Measurements from ENCODE around the gene OR5AC2.

The OR5AC2 gene

GRCh38 chr3:98086873-98087272 is at the start of gene OR5AC2:
TSS of gene OR5AC2 (plus strand) at chr3:98087173. CDS start at chr3:98087173, 0 bp downstream.
- in situ Hi-C loops (cut with MboI; ENCODE audit: low pct_unique_long_range_greater_than_20kb, low sequenced_read_pairs) = no loop called here
- no peak for DNase-seq

DNA sequence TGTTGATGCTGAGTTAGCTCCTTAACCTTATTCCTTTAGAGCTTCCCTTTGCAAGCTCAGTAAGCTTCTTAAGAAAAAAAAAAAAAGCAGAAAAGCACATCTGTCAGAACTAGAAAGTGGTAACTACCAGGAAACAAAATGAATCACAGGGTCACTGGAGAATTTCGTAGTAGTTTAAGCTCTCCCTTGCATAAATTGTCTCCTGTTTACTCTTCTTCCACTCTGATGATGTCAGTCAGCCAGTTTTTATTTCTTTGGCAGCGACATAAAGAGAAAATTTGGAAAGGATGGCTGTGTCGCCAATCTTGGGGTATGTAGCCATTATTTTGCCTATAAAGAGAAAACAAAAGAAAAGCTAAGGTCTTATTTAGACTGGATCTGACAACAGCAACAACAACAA is 48.7 kb upstream of the OR5AC2 start:
- no peak for DNase-seq
- in situ Hi-C loops (cut with MboI; ENCODE audit: low pct_unique_long_range_greater_than_20kb, low sequenced_read_pairs) = loop anchor here (25.0 kb wide), 1 partner anchor 299 kb away; no protein-coding TSS in a partner anchor

DNA sequence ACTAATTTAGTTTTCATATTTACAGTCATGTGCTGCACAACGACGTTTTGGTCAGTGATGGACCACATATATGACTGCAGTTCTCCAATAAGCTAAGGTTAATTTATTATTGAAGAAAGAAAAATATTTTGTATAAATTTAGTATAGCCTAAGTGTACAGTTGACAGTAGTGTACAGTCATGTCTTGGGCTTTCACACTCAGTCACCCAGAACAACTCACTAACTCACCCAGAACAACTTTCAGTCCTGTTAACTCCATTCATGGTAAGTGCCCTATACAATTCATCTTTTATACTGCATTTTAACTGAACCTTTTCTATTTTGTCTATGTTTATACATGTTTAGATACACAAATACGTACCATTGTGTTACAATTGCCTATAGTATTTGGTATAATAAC is 48.1 kb upstream of the OR5AC2 start:
- DNase-seq = no peak
- in situ Hi-C loops (cut with MboI; ENCODE audit: low pct_unique_long_range_greater_than_20kb, low sequenced_read_pairs) = loop anchor here (25.0 kb wide), 1 partner anchor 298 kb away; no protein-coding TSS in a partner anchor

DNA sequence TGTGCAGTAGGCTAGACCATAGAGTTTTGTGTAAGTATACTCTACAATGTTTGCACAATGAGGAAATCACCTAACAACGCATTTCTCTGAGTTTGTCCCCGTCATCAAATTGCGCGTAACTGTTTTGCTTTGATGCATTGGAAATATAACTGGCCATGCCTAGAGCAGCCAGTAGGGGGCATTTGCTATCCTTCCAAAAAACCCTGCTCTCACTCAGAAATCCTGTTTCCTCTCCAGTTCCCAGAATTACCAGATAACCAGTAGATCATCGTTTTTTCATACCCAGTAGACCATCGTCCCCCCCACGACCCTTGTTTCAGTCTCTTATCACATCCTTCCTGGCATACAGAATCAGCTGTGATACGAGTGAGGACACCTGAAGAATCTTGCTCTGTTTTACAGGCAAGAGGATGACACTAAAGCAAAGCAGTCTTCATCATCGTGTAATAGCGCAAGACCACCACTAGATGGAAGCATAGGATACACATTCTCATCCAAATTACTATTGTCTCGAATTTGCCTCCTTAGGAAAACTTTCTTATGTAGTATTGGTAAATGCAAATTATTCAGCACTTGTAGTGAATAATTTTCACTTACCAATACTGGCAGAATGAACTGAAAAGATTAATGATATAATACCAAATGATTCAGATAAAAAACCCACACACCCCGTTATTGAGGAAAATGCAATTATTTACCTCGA is 47.5 kb upstream of the OR5AC2 start:
- DNase-seq = peak; percentile 95
- in situ Hi-C loops (cut with MboI; ENCODE audit: low pct_unique_long_range_greater_than_20kb, low sequenced_read_pairs) = loop anchor here (25.0 kb wide), 1 partner anchor 298 kb away; no protein-coding TSS in a partner anchor

GRCh38 chr3:98041350-98041749 is 45.6 kb upstream of the OR5AC2 start:
- no peak for DNase-seq
- in situ Hi-C loops (cut with MboI; ENCODE audit: low pct_unique_long_range_greater_than_20kb, low sequenced_read_pairs) = loop anchor here (25.0 kb wide), 1 partner anchor 296 kb away; no protein-coding TSS in a partner anchor

GRCh38 chr3:98048586-98048985 is 38.4 kb upstream of the OR5AC2 start:
- DNase-seq = no peak
- in situ Hi-C loops (cut with MboI; ENCODE audit: low pct_unique_long_range_greater_than_20kb, low sequenced_read_pairs) = loop anchor here (25.0 kb wide), 1 partner anchor 289 kb away; no protein-coding TSS in a partner anchor

DNA sequence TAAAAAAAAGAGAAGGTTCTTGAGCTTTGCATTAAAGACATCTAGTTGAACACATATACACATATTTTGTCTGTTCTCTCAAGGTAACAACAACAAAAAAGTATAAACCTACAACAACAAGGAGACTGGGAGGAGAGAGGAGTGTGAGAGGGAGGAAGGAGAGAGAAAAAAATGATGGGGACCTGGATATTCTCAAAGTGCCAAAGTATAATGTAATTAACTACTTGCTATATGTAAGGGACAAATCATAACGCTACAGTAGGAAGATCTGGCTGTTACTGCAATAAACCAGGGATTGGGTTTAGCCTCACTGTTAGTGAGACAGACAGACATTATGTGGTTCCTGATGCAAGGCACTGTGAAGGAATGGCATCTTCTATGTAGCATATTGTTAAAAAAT is 37.7 kb upstream of the OR5AC2 start:
- in situ Hi-C loops (cut with MboI; ENCODE audit: low pct_unique_long_range_greater_than_20kb, low sequenced_read_pairs) = loop anchor here (25.0 kb wide), 1 partner anchor 288 kb away; no protein-coding TSS in a partner anchor
- DNase-seq = no peak

DNA sequence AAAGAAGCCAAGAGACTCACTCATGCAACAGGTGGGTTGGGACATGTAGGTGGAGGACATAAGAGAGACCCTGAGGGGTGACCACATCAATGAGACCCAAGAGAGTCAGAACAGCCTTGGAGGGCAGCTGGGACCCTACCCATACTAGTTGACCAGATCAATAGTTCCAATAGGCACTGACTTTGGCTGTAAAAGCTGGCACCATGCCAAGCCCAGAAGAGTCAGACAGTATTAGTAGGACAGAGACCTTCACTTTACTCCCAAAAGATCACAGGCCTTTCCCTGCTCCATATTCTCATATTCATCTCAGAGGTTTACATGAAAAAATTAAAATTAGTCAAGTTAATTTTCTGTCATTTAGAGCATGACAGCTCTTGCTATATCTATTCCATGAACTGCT is 30.9 kb upstream of the OR5AC2 start:
- DNase-seq = no peak
- in situ Hi-C loops (cut with MboI; ENCODE audit: low pct_unique_long_range_greater_than_20kb, low sequenced_read_pairs) = no loop called here

DNA sequence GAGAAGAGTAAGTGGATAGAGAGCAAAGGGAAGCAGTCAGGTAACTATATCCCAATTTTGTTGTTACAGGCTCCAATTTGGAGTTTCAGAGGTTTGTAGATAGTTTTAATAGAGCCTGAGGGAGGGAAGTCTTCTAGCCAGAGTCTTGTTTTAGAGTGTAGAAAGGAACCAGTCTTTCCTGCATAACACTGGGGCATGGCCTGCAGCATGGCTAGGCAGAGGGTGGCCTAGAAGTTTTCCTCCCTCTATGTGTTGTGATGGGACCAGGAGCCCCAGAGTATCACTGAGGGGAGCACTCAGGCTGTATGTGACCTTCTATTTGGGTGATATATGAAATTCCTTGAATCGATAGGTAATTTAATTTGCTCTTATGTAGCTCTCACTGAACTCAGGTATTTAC is 29.3 kb upstream of the OR5AC2 start:
- no peak for DNase-seq
- in situ Hi-C loops (cut with MboI; ENCODE audit: low pct_unique_long_range_greater_than_20kb, low sequenced_read_pairs) = no loop called here

DNA sequence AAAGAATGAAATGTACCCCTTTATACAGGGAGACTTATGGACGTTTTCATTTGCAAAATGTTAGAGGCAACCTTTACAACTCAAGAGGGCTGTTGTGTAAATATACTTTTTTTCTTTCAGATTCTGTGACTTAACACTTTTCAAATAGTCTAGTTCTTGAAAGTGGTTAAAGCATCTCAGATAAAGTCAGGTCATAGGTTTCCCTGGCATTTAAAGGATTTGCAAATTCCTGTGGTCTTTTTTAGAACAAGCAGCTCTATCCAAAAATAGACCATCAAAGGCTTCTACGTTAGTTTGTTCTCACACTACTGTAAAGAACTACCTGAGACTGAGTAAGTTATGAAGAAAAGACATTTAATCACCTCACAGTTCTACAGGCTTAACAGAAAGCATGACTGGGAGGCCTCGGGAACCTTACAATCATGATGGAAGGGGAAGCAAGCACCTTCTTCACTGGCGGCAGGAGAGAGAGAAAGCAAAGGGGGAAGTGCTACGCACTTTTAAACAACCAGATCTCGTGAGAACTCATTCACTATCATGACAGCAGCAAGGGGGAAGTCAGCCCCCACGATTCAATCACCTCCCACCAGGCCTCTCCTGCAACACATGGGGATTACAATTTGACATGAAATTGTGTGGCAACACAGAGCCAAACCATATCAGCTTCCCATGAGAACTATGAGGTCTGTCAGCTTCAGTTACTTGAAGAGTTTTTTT is 28.6 kb upstream of the OR5AC2 start:
- peak; percentile 59 for DNase-seq
- in situ Hi-C loops (cut with MboI; ENCODE audit: low pct_unique_long_range_greater_than_20kb, low sequenced_read_pairs) = no loop called here

DNA sequence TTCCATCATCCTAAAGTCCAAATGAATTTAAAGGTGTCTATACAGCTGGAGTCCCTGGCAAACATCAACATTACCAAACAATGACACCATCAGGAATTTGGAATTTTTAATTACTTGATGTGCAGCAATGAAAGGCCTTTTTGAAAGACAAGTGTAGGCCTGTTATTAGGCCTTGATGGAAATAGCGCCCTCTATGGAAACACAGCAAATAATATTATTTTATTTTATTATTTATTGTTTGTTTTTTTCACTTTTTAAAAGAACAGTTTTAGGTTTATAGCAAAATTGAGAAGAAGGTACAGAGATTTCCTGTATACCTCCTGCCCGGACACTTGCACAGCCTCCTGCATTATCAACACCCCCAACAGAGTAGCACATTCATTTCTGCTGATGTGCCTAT is 18.1 kb upstream of the OR5AC2 start:
- in situ Hi-C loops (cut with MboI; ENCODE audit: low pct_unique_long_range_greater_than_20kb, low sequenced_read_pairs) = no loop called here
- no peak for DNase-seq

DNA sequence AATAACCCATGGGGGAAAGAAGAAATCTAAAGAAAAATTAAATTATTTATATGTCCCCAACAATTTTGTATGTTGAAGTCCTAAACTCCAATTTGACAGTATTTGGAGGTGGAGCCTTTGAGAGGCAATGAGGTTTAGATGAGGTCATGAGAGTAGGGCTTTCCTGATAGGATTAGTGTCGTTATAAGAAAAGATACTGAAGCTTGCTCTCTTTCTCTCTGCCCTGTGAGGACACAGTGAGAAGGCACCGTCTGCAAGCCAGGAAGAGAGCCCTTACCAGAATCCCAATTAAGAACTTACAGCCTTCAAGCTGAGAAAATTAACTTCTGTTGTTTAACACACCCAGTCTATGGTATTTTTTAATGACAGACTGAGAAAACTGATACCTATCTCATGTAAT is 16.1 kb upstream of the OR5AC2 start:
- no peak for DNase-seq
- in situ Hi-C loops (cut with MboI; ENCODE audit: low pct_unique_long_range_greater_than_20kb, low sequenced_read_pairs) = no loop called here

DNA sequence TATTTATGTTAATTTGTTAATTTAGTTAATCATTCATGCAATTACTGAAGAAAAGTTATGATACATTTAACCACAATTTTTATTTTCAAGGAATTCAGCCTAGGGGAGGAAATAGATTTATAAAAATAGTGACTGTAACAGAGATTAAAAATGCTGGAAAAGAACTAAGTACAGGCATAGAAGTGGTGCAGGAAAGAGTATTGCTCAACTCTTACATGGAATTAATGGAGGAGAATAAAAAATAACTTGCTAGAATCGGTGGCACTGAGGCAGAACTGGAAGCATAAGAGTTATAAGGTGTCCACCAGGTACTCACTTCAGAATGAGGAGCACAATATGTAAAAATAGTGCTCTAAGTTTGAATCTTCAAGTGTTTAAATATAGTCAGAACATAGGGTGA is 13.5 kb upstream of the OR5AC2 start:
- in situ Hi-C loops (cut with MboI; ENCODE audit: low pct_unique_long_range_greater_than_20kb, low sequenced_read_pairs) = no loop called here
- DNase-seq = no peak

- no peak for DNase-seq
- in situ Hi-C loops (cut with MboI; ENCODE audit: low pct_unique_long_range_greater_than_20kb, low sequenced_read_pairs) = no loop called here
Observed at GRCh38 chr3:98095882-98096281, 8.9 kb downstream of the OR5AC2 start.

GRCh38 chr3:98099848-98100247 is 12.9 kb downstream of the OR5AC2 start:
- in situ Hi-C loops (cut with MboI; ENCODE audit: low pct_unique_long_range_greater_than_20kb, low sequenced_read_pairs) = no loop called here
- no peak for DNase-seq

GRCh38 chr3:98108162-98108561 is 21.2 kb downstream of the OR5AC2 start:
- no peak for DNase-seq
- in situ Hi-C loops (cut with MboI; ENCODE audit: low pct_unique_long_range_greater_than_20kb, low sequenced_read_pairs) = no loop called here

DNA sequence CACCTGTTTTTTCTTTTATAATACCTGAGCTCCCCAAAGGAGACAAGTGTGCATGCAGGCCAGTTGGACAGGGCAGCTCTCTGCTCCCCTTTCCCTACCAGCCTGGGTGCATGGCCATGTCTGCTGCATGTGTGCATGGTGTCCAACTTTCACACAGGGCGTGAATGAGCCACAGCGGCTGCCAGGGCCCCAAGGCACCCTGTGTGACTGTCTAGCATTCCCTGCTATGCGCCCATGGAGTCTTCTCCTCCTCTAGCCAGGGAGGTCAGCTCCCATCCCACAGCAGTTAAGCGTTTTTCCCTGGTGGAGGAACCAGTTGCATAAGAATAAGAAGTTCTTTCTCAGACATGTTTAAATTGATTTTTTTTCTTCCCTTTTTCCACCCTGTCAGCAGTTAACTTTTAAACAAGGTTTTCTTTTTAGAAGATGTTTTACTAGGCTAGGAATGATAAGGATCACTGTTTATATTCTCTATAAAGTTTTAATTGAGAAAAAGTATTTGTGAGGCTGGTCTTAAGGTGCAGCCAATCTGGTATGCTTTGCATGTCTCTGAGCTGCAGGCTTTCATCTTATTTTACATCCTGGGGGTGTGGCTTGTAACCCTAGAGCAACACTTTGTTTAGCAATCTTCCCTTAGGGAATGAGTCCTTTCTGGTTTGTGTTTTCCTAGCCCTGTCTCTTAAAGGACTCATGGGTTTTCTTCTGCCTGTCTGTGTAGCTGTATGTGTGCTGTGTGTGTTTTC is 23.0 kb downstream of the OR5AC2 start:
- DNase-seq = no peak
- in situ Hi-C loops (cut with MboI; ENCODE audit: low pct_unique_long_range_greater_than_20kb, low sequenced_read_pairs) = no loop called here

- in situ Hi-C loops (cut with MboI; ENCODE audit: low pct_unique_long_range_greater_than_20kb, low sequenced_read_pairs) = no loop called here
- DNase-seq = no peak
Observed at GRCh38 chr3:98110550-98110908, 23.6 kb downstream of the OR5AC2 start.

DNA sequence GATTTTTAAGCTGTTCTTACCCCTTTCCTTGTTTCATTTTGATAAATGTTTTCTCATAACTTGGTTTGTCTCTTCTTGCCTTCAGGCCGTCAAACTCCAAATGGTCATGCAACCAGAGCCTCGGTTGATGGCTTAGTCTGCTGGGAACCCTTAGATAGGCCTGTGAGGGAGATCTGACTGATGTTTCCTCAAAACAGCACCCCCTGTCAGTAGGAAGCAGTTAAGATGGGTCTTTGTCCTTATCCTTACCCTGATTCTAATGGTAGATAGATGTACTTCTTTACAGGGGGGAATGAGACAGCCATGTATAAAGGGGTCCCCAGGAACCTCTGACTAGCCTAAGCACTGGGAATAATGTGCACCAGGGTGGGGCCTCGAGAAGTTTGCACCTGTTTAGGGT is 27.3 kb downstream of the OR5AC2 start:
- in situ Hi-C loops (cut with MboI; ENCODE audit: low pct_unique_long_range_greater_than_20kb, low sequenced_read_pairs) = no loop called here

DNA sequence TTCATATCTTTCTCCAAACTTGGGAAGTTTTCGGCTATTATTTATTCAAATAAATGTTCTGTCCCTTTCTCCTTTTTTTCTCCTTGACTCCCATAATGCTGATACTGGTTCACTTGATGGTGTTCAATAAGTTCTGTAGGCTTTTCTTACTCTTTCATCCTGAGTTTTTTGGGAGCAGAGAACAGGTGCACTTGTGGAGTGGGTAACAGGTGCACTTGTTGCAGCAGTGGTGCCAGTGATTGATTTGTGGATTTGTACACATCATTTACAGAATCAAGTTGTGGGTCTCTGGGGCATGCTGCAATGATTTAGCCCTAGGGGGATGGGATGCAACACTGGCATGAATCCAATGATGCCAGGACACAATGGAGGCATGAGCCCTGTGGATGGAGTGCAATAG is 28.7 kb downstream of the OR5AC2 start:
- in situ Hi-C loops (cut with MboI; ENCODE audit: low pct_unique_long_range_greater_than_20kb, low sequenced_read_pairs) = no loop called here
- no peak for DNase-seq

More for the DNA sequence above, 27.3 kb downstream of the OR5AC2 start:
- DNase-seq = no peak

Measured in KBM-7 (cell line).